Naive thymus-derived CD4-positive, alpha-beta T cell (primary cell): ENCODE results near the gene TMEM178B. TPM values are rescaled to one million over a fixed set of nuclear protein-coding genes. Genes with fewer than 3 reads are reported as not detected.
A peak's percentile ranks its signal among the peaks of the same experiment; 100 is the strongest.

Source experiments
- ATAC-seq: fragments of 150-1000 bp; cut with Tn5 transposase; 2 replicates; pipeline ENCODE4 v1.10.0; 2021; ENCODE audit warnings: mild to moderate bottlenecking, moderate library complexity
- CTCF ChIA-PET: fragments of 350-600 bp; sonication (Branson Sonifier 250); formaldehyde crosslinking; loops from one replicate; lab custom pipeline; 2021; ENCODE audit warnings: antibody characterized with exemption; lab: Charles Lee
- POLR2A ChIA-PET: fragments of 350-600 bp; sonication (Branson Sonifier 250); formaldehyde crosslinking; loops from one replicate; lab custom pipeline; 2021; ENCODE audit warnings: antibody characterized with exemption, inconsistent platforms; lab: Charles Lee
- DNase-seq, 9 donors: peaks; one replicate each; pipeline versions ENCODE4 v3.0.0 to v3.0.0-alpha.2; 2020 to 2022; ENCODE audit warnings: mixed read lengths in 1 of 9
- H3K27ac ChIP-seq: one replicate; pipeline ENCODE4 v1.7.0; 2013; ENCODE audit warnings: mild to moderate bottlenecking, low read depth, low read length, moderate library complexity
- H3K27me3 ChIP-seq, 2 donors: one replicate each; pipeline ENCODE4 v1.7.0; 2013; ENCODE audit warnings: low read length in 2 of 2, mild to moderate bottlenecking in 2 of 2, moderate library complexity in 2 of 2; ENCODE audit not compliant: control insufficient read depth in 2 of 2, insufficient read depth in 2 of 2
- H3K36me3 ChIP-seq, 3 experiments: 1 replicate in 2 of 3; 2 replicates in 1 of 3; pipeline ENCODE4 v1.7.0; 2013; ENCODE audit warnings: low read length in 3 of 3, mild to moderate bottlenecking in 3 of 3, moderate library complexity in 1 of 3; ENCODE audit not compliant: insufficient read depth in 3 of 3, control insufficient read depth in 2 of 3
- H3K4me1 ChIP-seq, 2 donors: one replicate each; pipeline ENCODE4 v1.7.0; 2013; ENCODE audit warnings: low read length in 2 of 2, mild to moderate bottlenecking in 2 of 2, moderate library complexity in 1 of 2; ENCODE audit not compliant: control insufficient read depth in 2 of 2, insufficient read depth in 2 of 2
- H3K4me3 ChIP-seq: 2 replicates; pipeline ENCODE4 v1.7.0; 2013; ENCODE audit warnings: mild to moderate bottlenecking, low read length
- H3K9me3 ChIP-seq, 3 experiments: 1 replicate in 2 of 3; 2 replicates in 1 of 3; pipeline ENCODE4 v1.7.0; 2013; ENCODE audit warnings: low read length in 3 of 3; ENCODE audit not compliant: control insufficient read depth in 2 of 3
- H3K27ac Mint-ChIP-seq, 9 donors: one replicate each; pipeline ENCODE4 v1.8.0; 2020 to 2022; ENCODE audit warnings: mixed read lengths in 9 of 9, mild to moderate bottlenecking in 8 of 9, moderate library complexity in 5 of 9, inconsistent platforms in 2 of 9
- H3K27me3 Mint-ChIP-seq, 5 donors: one replicate each; pipeline ENCODE4 v1.8.0; 2021 to 2022; ENCODE audit warnings: mixed read lengths in 5 of 5, mild to moderate bottlenecking in 1 of 5
- H3K36me3 Mint-ChIP-seq, 5 donors: one replicate each; pipeline ENCODE4 v1.8.0; 2020 to 2022; ENCODE audit warnings: mixed read lengths in 5 of 5, mild to moderate bottlenecking in 3 of 5, inconsistent platforms in 1 of 5
- H3K4me1 Mint-ChIP-seq, 7 donors: one replicate each; pipeline ENCODE4 v1.8.0; 2020 to 2022; ENCODE audit warnings: mixed read lengths in 7 of 7, mild to moderate bottlenecking in 3 of 7, inconsistent platforms in 1 of 7
- H3K4me3 Mint-ChIP-seq, 10 donors: one replicate each; pipeline ENCODE4 v1.8.0; 2020 to 2022; ENCODE audit warnings: mild to moderate bottlenecking in 10 of 10, mixed read lengths in 10 of 10, moderate library complexity in 6 of 10, inconsistent platforms in 2 of 10
- H3K9me3 Mint-ChIP-seq, 11 donors: one replicate each; pipeline ENCODE4 v1.8.0; 2020 to 2022; ENCODE audit warnings: mixed read lengths in 11 of 11, mild to moderate bottlenecking in 4 of 11, inconsistent platforms in 1 of 11, moderate library complexity in 1 of 11
- intact Hi-C, 2 donors: fragments of 100-400 bp; cut with micrococcal nuclease; formaldehyde crosslinking; loops; one replicate each; pipeline ENCODE4 v1.15.1; 2023
- polyA plus RNA-seq, 2 donors: library from polyadenylated mRNA; unstranded; fragments of 300-500 nt; fragmentation: Illumina TruSeq; gene quantifications; one replicate each; pipeline ENCODE4 v1.2.3, GENCODE V29; 2021
- total RNA-seq, 6 experiments: library from RNA in 5 of 6; stranded (reverse) in 5 of 6; gene quantifications; 1 replicate in 5 of 6; 2 replicates in 1 of 6; pipeline ENCODE4 v1.2.3 and lab custom pipeline; 2021 to 2026

The TMEM178B gene
- total and polyA plus RNA-seq, 7 experiments from 2014 or later, result 0.05 to 3.0 (median 0.10) TPM; not detected in 4

- H3K27ac Mint-ChIP-seq, result no peak overlapping the region
- H3K27me3 Mint-ChIP-seq, result peaks cover 12 to 38% (median 17%) of the 10 kb centered on the region in 5 donors
- H3K4me3 Mint-ChIP-seq, result no peak overlapping the region
- Histone ChIP-seq H3K36me3 (no peaks in the 10 kb centered on the region), H3K4me1 (no peaks in the 10 kb centered on the region), H3K9me3 (no peaks in the 10 kb centered on the region), H3K27ac (no peak overlapping the region), H3K4me3 (no peak overlapping the region), H3K27me3 (no peaks in the 10 kb centered on the region)
- ChIA-PET POLR2A (no interaction called here), CTCF (no interaction called here)
- peaks cover 0 to 2% (median 0%) of the 10 kb centered on the region in 7 donors for H3K4me1 Mint-ChIP-seq
- no peak for DNase-seq
- H3K9me3 Mint-ChIP-seq, result no peaks in the 10 kb centered on the region
- intact Hi-C loops, result no loop called here
- no peaks in the 10 kb centered on the region for H3K36me3 Mint-ChIP-seq
- ATAC-seq, result no peak
These were observed 332.5 kb downstream of the TMEM178B start for GRCh38 chr7:141406347-141406746.

- H3K4me3 Mint-ChIP-seq, result no peak overlapping the region
- H3K36me3 Mint-ChIP-seq, result no peaks in the 10 kb centered on the region
- H3K4me1 Mint-ChIP-seq, result peaks cover 0 to 2% (median 0%) of the 10 kb centered on the region in 7 donors
- H3K27ac ChIP-seq, result no peak overlapping the region
- ATAC-seq (no peak), DNase-seq (no peak)
- no peaks in the 10 kb centered on the region for H3K9me3 Mint-ChIP-seq
- H3K9me3 ChIP-seq, result no peaks in the 10 kb centered on the region
- H3K4me1 ChIP-seq, result no peaks in the 10 kb centered on the region
- H3K36me3 ChIP-seq, result no peaks in the 10 kb centered on the region
- intact Hi-C loops, result no loop called here
- ChIA-PET POLR2A (no interaction called here), CTCF (no interaction called here)
- peaks cover 5 to 26% (median 14%) of the 10 kb centered on the region in 5 donors for H3K27me3 Mint-ChIP-seq
- H3K27me3 ChIP-seq, result no peaks in the 10 kb centered on the region
- H3K4me3 ChIP-seq, result no peak overlapping the region
- no peak overlapping the region for H3K27ac Mint-ChIP-seq
These were observed 334.0 kb downstream of the TMEM178B start for GRCh38 chr7:141407893-141408292.

GRCh38 chr7:141408440-141408839 is 334.6 kb downstream of the TMEM178B start:
- Mint-ChIP-seq H3K4me1 (peaks cover 0 to 2% (median 0%) of the 10 kb centered on the region in 7 donors), H3K9me3 (no peaks in the 10 kb centered on the region), H3K4me3 (no peak overlapping the region), H3K27me3 (peaks cover 5 to 26% (median 14%) of the 10 kb centered on the region in 5 donors), H3K36me3 (no peaks in the 10 kb centered on the region), H3K27ac (no peak overlapping the region)
- Histone ChIP-seq H3K4me3 (no peak overlapping the region), H3K27ac (no peak overlapping the region), H3K4me1 (no peaks in the 10 kb centered on the region), H3K36me3 (no peaks in the 10 kb centered on the region), H3K27me3 (no peaks in the 10 kb centered on the region), H3K9me3 (no peaks in the 10 kb centered on the region)
- DNase-seq (no peak), ATAC-seq (no peak)
- intact Hi-C loops, result no loop called here
- ChIA-PET POLR2A (no interaction called here), CTCF (no interaction called here)

- H3K4me3 Mint-ChIP-seq, result no peak overlapping the region
- H3K4me1 Mint-ChIP-seq, result peaks cover 0 to 2% (median 0%) of the 10 kb centered on the region in 7 donors
- no peaks in the 10 kb centered on the region for H3K36me3 Mint-ChIP-seq
- H3K4me3 ChIP-seq, result no peak overlapping the region
- peaks cover 5 to 26% (median 14%) of the 10 kb centered on the region in 5 donors for H3K27me3 Mint-ChIP-seq
- intact Hi-C loops, result no loop called here
- H3K36me3 ChIP-seq, result no peaks in the 10 kb centered on the region
- H3K27me3 ChIP-seq, result no peaks in the 10 kb centered on the region
- DNase-seq, result no peak
- H3K9me3 Mint-ChIP-seq, result no peaks in the 10 kb centered on the region
- no peak for ATAC-seq
- ChIA-PET POLR2A (no interaction called here), CTCF (no interaction called here)
- no peaks in the 10 kb centered on the region for H3K9me3 ChIP-seq
- H3K4me1 ChIP-seq, result no peaks in the 10 kb centered on the region
- no peak overlapping the region for H3K27ac ChIP-seq
- no peak overlapping the region for H3K27ac Mint-ChIP-seq
These were observed 335.4 kb downstream of the TMEM178B start for GRCh38 chr7:141409219-141409618.

GRCh38 chr7:141409801-141410329 is 336.0 kb downstream of the TMEM178B start:
- Mint-ChIP-seq H3K4me3 (no peak overlapping the region), H3K27me3 (peaks cover 9 to 27% (median 16%) of the 10 kb centered on the region in 5 donors), H3K4me1 (peaks cover 0 to 2% (median 0%) of the 10 kb centered on the region in 7 donors), H3K36me3 (no peaks in the 10 kb centered on the region), H3K9me3 (no peaks in the 10 kb centered on the region), H3K27ac (no peak overlapping the region)
- Histone ChIP-seq H3K27me3 (no peaks in the 10 kb centered on the region), H3K9me3 (no peaks in the 10 kb centered on the region), H3K4me3 (no peak overlapping the region), H3K4me1 (no peaks in the 10 kb centered on the region), H3K27ac (no peak overlapping the region), H3K36me3 (no peaks in the 10 kb centered on the region)
- ChIA-PET CTCF (no interaction called here), POLR2A (no interaction called here)
- DNase-seq (no peak), ATAC-seq (no peak)
- intact Hi-C loops, result no loop called here

- Histone ChIP-seq H3K4me3 (no peak overlapping the region), H3K27me3 (no peaks in the 10 kb centered on the region), H3K36me3 (no peaks in the 10 kb centered on the region), H3K9me3 (no peaks in the 10 kb centered on the region), H3K4me1 (no peaks in the 10 kb centered on the region), H3K27ac (no peak overlapping the region)
- Mint-ChIP-seq H3K36me3 (no peaks in the 10 kb centered on the region), H3K4me3 (no peak overlapping the region), H3K9me3 (no peaks in the 10 kb centered on the region), H3K27me3 (peaks cover 12 to 29% (median 19%) of the 10 kb centered on the region in 5 donors), H3K4me1 (peaks cover 0 to 2% (median 0%) of the 10 kb centered on the region in 7 donors), H3K27ac (peak overlapping the region in 1 of 9 donors; percentile 14)
- CTCF ChIA-PET, result no interaction called here
- DNase-seq, result no peak
- no peak for ATAC-seq
- POLR2A ChIA-PET, result no interaction called here
- intact Hi-C loops, result no loop called here
These were observed 336.6 kb downstream of the TMEM178B start for GRCh38 chr7:141410353-141411000.

- no peak for DNase-seq
- no peak for ATAC-seq
- Histone ChIP-seq H3K4me3 (no peak overlapping the region), H3K9me3 (no peaks in the 10 kb centered on the region), H3K27ac (no peak overlapping the region), H3K4me1 (no peaks in the 10 kb centered on the region), H3K27me3 (no peaks in the 10 kb centered on the region), H3K36me3 (no peaks in the 10 kb centered on the region)
- intact Hi-C loops, result no loop called here
- Mint-ChIP-seq H3K4me1 (peaks cover 0 to 2% (median 0%) of the 10 kb centered on the region in 7 donors), H3K36me3 (no peaks in the 10 kb centered on the region), H3K4me3 (no peak overlapping the region), H3K27me3 (peaks cover 12 to 29% (median 21%) of the 10 kb centered on the region in 5 donors), H3K27ac (no peak overlapping the region), H3K9me3 (no peaks in the 10 kb centered on the region)
- CTCF ChIA-PET, result interaction anchor here (0.7 kb wide), 1 partner anchor 600 kb away, joined by 3 read pairs; no protein-coding TSS in a partner anchor
- POLR2A ChIA-PET, result no interaction called here
These were observed 337.3 kb downstream of the TMEM178B start for GRCh38 chr7:141411133-141411532.
